ENCODE data around the gene NAV2.

DNA sequence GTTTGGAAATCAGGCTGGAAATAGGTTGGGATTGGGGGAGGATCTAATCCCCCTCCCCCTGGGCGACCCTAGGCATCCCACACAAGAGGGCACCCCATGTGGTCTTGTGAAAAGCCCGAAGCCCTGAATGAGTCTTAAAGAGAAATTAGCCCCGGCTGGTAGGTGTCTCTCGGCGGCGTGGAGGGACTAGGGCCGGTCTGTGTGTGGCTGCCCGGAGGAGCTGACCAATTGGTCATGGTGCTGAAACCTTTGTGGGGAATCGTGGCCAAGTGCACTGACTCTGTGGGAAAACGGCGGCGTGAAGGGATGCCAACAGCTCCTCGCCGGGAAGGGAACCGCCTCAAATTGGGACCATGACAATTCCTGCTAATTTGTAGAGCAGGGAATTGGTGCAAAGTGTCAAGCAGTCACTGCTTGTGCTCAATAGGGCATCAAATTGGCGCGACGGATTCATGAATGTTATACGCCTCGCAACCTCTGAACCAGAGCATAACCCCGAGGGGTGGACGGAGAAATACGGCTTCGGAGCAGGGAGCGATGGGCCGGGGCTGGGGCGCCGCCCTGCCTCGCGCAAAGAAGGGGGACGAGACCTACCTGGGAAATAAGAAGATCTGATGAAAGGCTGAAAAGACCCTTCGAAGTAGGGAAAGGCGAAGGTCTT is 446.1 kb downstream of the NAV2 start:
- no peak for TF ChIP-seq POLR2AphosphoS5 (IDR thresholded peaks at IDR 0.05; ENCODE audit: borderline replicate concordance, low read depth, low read length)
- TF ChIP-seq EZH2 (IDR thresholded peaks at IDR 0.05) = no peak

Data from SK-N-MC (cell line).